Activated B cell treated with CpG ODN at 0.5 μM for 24 hours (primary cell): ENCODE measurements around the gene SLC7A5. TPM values are rescaled to one million over a fixed set of nuclear protein-coding genes. Genes with fewer than 3 reads are reported as not detected.
"Not testable (repeated sequence)": the region's sequence is repeated elsewhere in the genome, so short reads cannot be mapped to it uniquely, and the experiment has no call there.

Experiments used
- ATAC-seq: fragments of 200-7000 bp; cut with Tn5 transposase; one replicate; pipeline ENCODE4 v1.10.0; 2021; ENCODE audit warnings: low read depth, mild to moderate bottlenecking, moderate library complexity
- CTCF ChIA-PET: fragments of 350-600 bp; sonication (Branson Sonifier 250); formaldehyde crosslinking; loops from one replicate; lab custom pipeline; 2021; ENCODE audit warnings: antibody characterized with exemption; lab: Charles Lee
- POLR2A ChIA-PET: fragments of 350-600 bp; sonication (Branson Sonifier 250); formaldehyde crosslinking; loops from one replicate; lab custom pipeline; 2021; ENCODE audit warnings: antibody characterized with exemption; lab: Charles Lee
- DNase-seq: peaks from one replicate; pipeline ENCODE4 v3.0.0; 2022
- H3K27ac Mint-ChIP-seq: one replicate; pipeline ENCODE4 v1.8.0; 2020; ENCODE audit warnings: mixed read lengths
- H3K27me3 Mint-ChIP-seq: one replicate; pipeline ENCODE4 v1.8.0; 2021; ENCODE audit warnings: mixed read lengths
- H3K36me3 Mint-ChIP-seq: one replicate; pipeline ENCODE4 v1.8.0; 2021; ENCODE audit warnings: low read depth, mixed read lengths
- H3K4me1 Mint-ChIP-seq: one replicate; pipeline ENCODE4 v1.8.0; 2021; ENCODE audit warnings: mixed read lengths
- H3K4me3 Mint-ChIP-seq: one replicate; pipeline ENCODE4 v1.8.0; 2020; ENCODE audit warnings: mild to moderate bottlenecking, mixed read lengths
- H3K9me3 Mint-ChIP-seq: one replicate; pipeline ENCODE4 v1.8.0; 2020; ENCODE audit warnings: mixed read lengths
- intact Hi-C: fragments of 100-400 bp; cut with micrococcal nuclease; formaldehyde crosslinking; loops from one replicate; pipeline ENCODE4 v1.15.1; 2024
- total RNA-seq: library from RNA; stranded (reverse); gene quantifications from 2 replicates; pipeline ENCODE4 v1.2.3, GENCODE V29; 2022
- TF ChIP-seq, protein P1 (sequence below): fragments of 200-600 bp; IDR thresholded peaks from one replicate; pipeline ENCODE4 v1.8.0; 2022; ENCODE audit warnings: antibody characterized with exemption, mild to moderate bottlenecking

SLC7A5 gene
- total RNA-seq, result 106 and 111 TPM in 2 replicates

- H3K27me3 Mint-ChIP-seq, H3K9me3 Mint-ChIP-seq: not testable (repeated sequence)
- CTCF ChIA-PET, result interaction anchor here (0.6 to 12.1 kb wide), 7 partner anchors 19 to 103 kb away, joined by 3 to 292 read pairs (median 5); partner anchors contain the start of gene KLHDC4
- intact Hi-C loops, result loop anchor here (5.0 kb wide), 2 partner anchors 167 to 833 kb away; no protein-coding TSS in a partner anchor
- H3K36me3 Mint-ChIP-seq, result peaks cover 32% of the 10 kb centered on the region
- H3K4me3 Mint-ChIP-seq, result peak within 1 kb of the TSS; percentile 97
- POLR2A ChIA-PET, result interaction anchor here (0.6 to 11.7 kb wide), 16 partner anchors 13 to 552 kb away, joined by 3 to 281 read pairs (median 6); partner anchors contain the start of genes BANP and KLHDC4
- ATAC-seq, result peak; percentile 76
- peak; percentile 93 for DNase-seq
- H3K27ac Mint-ChIP-seq, result peak within 1 kb of the TSS; percentile 92
- H3K4me1 Mint-ChIP-seq, result peaks cover 49% of the 10 kb centered on the region
Measured at GRCh38 chr16:87869061-87869878, at the start of gene SLC7A5. SLC7A5 (minus strand) TSS chr16:87869507; CDS start chr16:87869422, 85 bp downstream.

DNA sequence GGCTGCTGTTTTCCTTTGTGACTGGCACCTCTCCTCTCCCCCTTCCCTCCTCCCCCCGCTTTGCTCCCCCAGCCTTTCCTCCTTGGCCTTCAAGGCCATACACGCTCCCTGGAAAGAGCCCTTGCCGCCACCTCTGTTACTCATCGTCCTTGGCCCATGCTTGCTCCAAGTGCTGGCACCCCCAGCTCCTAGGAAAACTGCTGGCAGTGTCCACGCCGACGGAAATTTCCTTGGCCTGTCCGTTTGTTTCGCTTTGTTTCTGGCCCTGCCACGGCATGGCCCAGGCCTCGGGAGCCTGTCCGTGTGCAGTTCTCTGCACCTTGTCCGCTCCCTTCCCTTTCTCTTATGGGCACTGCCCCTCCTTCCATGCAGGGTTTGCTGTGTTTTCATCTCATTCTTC, 49.0 kb upstream of the SLC7A5 start:
- Mint-ChIP-seq H3K27me3 (peaks cover 25% of the 10 kb centered on the region), H3K36me3 (no peaks in the 10 kb centered on the region), H3K9me3 (no peaks in the 10 kb centered on the region), H3K4me1 (peaks cover 2% of the 10 kb centered on the region), H3K4me3 (no peak overlapping the region), H3K27ac (no peak overlapping the region)
- ChIA-PET CTCF (no interaction called here), POLR2A (no interaction called here)
- intact Hi-C loops, result no loop called here
- ATAC-seq (no peak), DNase-seq (no peak)
- TF ChIP-seq, protein P1, sequence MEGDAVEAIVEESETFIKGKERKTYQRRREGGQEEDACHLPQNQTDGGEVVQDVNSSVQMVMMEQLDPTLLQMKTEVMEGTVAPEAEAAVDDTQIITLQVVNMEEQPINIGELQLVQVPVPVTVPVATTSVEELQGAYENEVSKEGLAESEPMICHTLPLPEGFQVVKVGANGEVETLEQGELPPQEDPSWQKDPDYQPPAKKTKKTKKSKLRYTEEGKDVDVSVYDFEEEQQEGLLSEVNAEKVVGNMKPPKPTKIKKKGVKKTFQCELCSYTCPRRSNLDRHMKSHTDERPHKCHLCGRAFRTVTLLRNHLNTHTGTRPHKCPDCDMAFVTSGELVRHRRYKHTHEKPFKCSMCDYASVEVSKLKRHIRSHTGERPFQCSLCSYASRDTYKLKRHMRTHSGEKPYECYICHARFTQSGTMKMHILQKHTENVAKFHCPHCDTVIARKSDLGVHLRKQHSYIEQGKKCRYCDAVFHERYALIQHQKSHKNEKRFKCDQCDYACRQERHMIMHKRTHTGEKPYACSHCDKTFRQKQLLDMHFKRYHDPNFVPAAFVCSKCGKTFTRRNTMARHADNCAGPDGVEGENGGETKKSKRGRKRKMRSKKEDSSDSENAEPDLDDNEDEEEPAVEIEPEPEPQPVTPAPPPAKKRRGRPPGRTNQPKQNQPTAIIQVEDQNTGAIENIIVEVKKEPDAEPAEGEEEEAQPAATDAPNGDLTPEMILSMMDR, result no peak

DNA sequence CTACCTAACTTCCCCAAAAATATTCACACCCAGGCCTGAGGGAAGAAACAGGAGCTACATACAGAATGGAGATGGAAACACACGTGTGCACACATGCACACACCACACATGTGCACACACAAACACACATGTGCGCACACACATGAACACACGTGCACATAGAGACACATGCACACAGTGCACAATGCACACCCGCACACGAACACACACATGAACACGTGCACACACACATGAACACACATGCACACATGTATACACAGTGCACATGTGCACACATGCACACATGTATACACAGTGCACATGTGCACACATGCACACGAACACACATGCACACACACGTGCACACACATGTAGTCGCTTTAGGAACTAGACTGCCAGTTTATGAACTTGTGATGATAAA, 48.2 kb upstream of the SLC7A5 start:
- ATAC-seq (no peak), DNase-seq (no peak)
- Mint-ChIP-seq H3K4me1 (no peaks in the 10 kb centered on the region), H3K27me3 (peaks cover 28% of the 10 kb centered on the region), H3K4me3 (no peak overlapping the region), H3K9me3 (no peaks in the 10 kb centered on the region), H3K36me3 (no peaks in the 10 kb centered on the region), H3K27ac (no peak overlapping the region)
- ChIA-PET CTCF (no interaction called here), POLR2A (no interaction called here)
- intact Hi-C loops, result no loop called here
- TF ChIP-seq, protein P1, result no peak

- no peak for ATAC-seq
- no peak overlapping the region for H3K27ac Mint-ChIP-seq
- no peaks in the 10 kb centered on the region for H3K9me3 Mint-ChIP-seq
- H3K36me3 Mint-ChIP-seq, result no peaks in the 10 kb centered on the region
- ChIA-PET CTCF (interaction anchor here (0.9 kb wide), 1 partner anchor 11 kb away, joined by 3 read pairs; no protein-coding TSS in a partner anchor), POLR2A (no interaction called here)
- H3K27me3 Mint-ChIP-seq, result peaks cover 28% of the 10 kb centered on the region
- no peak for DNase-seq
- intact Hi-C loops, result no loop called here
- TF ChIP-seq, protein P1, result no peak
- H3K4me3 Mint-ChIP-seq, result no peak overlapping the region
- no peaks in the 10 kb centered on the region for H3K4me1 Mint-ChIP-seq
Measured at GRCh38 chr16:87914812-87915211, 45.5 kb upstream of the SLC7A5 start.

DNA sequence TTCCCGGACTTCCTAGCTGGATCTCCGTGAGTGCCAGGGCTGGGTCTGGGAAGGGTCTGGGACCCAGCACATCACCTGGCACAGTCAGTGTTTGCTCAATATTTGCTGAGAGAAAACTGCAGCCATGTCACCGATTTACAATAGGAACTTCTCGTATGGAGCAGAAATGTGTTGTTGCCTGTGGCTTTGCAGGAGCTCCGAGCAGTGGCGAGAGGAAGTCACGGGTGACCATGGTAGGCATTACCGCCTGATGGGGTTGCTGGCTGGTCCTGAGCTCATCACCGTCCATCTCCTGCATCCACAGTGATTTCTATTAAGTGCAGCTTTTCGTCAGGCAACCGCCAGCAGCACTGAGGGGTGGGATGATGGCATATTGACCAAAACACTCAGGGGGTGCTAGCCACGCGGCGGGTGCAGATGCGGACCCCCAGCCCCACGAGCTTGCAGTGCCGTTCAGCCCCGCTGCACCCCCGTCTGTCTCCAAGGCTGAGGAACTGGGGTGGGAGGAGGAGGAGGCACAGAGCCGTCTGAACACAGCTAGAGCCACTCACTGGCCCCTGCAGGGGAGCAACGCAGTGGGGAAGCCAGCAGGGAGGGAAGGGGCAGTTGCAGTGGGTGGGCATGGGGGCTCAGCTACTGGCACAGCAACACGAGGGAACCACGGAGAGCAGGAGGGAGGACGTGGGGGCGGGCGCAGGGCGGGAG, 44.9 kb upstream of the SLC7A5 start:
- H3K4me1 Mint-ChIP-seq, DNase-seq, intact Hi-C loops, H3K9me3 Mint-ChIP-seq, H3K36me3 Mint-ChIP-seq, ATAC-seq, H3K4me3 Mint-ChIP-seq, H3K27ac Mint-ChIP-seq: not testable (repeated sequence)
- ChIA-PET CTCF (interaction anchor here (0.9 kb wide), 1 partner anchor 11 kb away, joined by 3 read pairs; no protein-coding TSS in a partner anchor), POLR2A (interaction anchor here (0.7 to 1.2 kb wide), 2 partner anchors 37 to 134 kb away, joined by 3 read pairs; partner anchors contain the start of gene BANP)
- H3K27me3 Mint-ChIP-seq, result peaks cover 32% of the 10 kb centered on the region

- H3K9me3 Mint-ChIP-seq, H3K36me3 Mint-ChIP-seq, H3K27ac Mint-ChIP-seq, DNase-seq, POLR2A ChIA-PET, CTCF ChIA-PET, H3K4me1 Mint-ChIP-seq, ATAC-seq, intact Hi-C loops, H3K4me3 Mint-ChIP-seq: not testable (repeated sequence)
- peaks cover 26% of the 10 kb centered on the region for H3K27me3 Mint-ChIP-seq
Measured at GRCh38 chr16:87912691-87913090, 43.4 kb upstream of the SLC7A5 start.

DNA sequence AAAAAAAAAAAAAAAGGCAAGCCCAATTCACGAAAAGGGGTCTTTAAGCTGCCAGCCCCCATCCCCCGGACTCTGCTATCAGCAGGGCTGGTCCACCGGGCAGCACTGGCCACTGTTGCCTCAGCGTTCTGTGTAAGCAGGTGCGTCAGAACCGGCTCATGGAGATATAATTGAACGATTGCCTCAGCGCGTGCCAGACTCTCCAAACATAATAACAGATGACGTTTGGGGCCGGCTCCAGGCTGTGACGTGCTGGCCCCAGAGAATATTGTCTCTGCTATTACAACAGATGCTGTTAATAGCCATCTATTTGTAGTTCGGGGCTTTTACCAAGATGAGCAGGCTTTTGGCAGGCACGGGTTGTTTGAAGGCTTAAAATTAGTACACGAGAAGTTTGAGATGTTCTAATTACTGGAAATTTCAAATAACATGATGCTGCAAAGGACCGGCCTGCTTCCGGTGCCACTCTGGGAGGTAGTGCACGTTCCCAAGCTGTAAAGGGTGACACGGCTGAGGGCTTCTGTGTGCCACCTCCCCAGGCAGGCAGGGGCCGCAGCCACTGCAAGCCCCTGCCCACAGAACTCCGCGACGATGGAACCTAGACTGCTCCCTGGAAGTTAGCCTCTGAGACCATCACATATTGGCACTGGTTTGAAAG, 41.9 kb upstream of the SLC7A5 start:
- CTCF ChIA-PET, result interaction anchor here (1.6 to 3.7 kb wide), 2 partner anchors 61 to 132 kb away, joined by 6 to 30 read pairs; no protein-coding TSS in a partner anchor
- H3K4me1 Mint-ChIP-seq, H3K9me3 Mint-ChIP-seq, H3K36me3 Mint-ChIP-seq, DNase-seq, ATAC-seq, H3K27ac Mint-ChIP-seq, intact Hi-C loops, H3K4me3 Mint-ChIP-seq: not testable (repeated sequence)
- POLR2A ChIA-PET, result interaction anchor here (0.6 to 1.4 kb wide), 4 partner anchors 35 to 625 kb away, joined by 3 to 11 read pairs (median 4); no protein-coding TSS in a partner anchor
- peaks cover 22% of the 10 kb centered on the region for H3K27me3 Mint-ChIP-seq
